Caki2 (cell line): ENCODE measurements around the gene GNA12. TPM values are rescaled to one million over a fixed set of nuclear protein-coding genes. Genes with fewer than 3 reads are reported as not detected.
A peak's percentile ranks its signal among the peaks of the same experiment; 100 is the strongest.

Experiments used
- DNase-seq: peaks from one replicate; pipeline ENCODE4 v3.0.0-alpha.2; 2015; ENCODE audit warnings: low read depth
- in situ Hi-C: cut with HindIII; loops from 2 replicates; pipeline ENCODE4 v1.10.0; 2016; ENCODE audit warnings: low sequenced_read_pairs, low pct_unique_long_range_greater_than_20kb, mixed read lengths
- total RNA-seq: library from RNA; depleted of rRNA; stranded (reverse); fragments of >200 nt; shearing (Covaris generic); gene quantifications from 2 replicates; pipeline ENCODE4 v1.2.3, GENCODE V29; 2014; ENCODE audit warnings: low replicate concordance

Gene GNA12
- total RNA-seq, 1 experiment from 2014 or later = 62.7 TPM

- in situ Hi-C loops = no loop called here
- no peak for DNase-seq
Observed at GRCh38 chr7:2775376-2775775, 68.7 kb downstream of the GNA12 start.

GRCh38 chr7:2774935-2775334, 69.2 kb downstream of the GNA12 start:
- in situ Hi-C loops = no loop called here

GRCh38 chr7:2774280-2774679, 69.8 kb downstream of the GNA12 start:
- in situ Hi-C loops = no loop called here
- no peak for DNase-seq

More at GRCh38 chr7:2774935-2775334, 69.2 kb downstream of the GNA12 start:
- DNase-seq = no peak

GRCh38 chr7:2773608-2774007, 70.5 kb downstream of the GNA12 start:
- in situ Hi-C loops = no loop called here
- no peak for DNase-seq

- no peak for DNase-seq
- in situ Hi-C loops = no loop called here
Observed at GRCh38 chr7:2771274-2771731, 72.8 kb downstream of the GNA12 start.

- in situ Hi-C loops = no loop called here
- no peak for DNase-seq
Observed at GRCh38 chr7:2764621-2765020, 79.5 kb downstream of the GNA12 start.

- in situ Hi-C loops = no loop called here
- no peak for DNase-seq
Observed at GRCh38 chr7:2763597-2763996, 80.5 kb downstream of the GNA12 start.

- in situ Hi-C loops = no loop called here
- no peak for DNase-seq
Observed at GRCh38 chr7:2761801-2762497, 82.2 kb downstream of the GNA12 start.

- in situ Hi-C loops = no loop called here
- DNase-seq = no peak
Observed at GRCh38 chr7:2761131-2761624, 82.9 kb downstream of the GNA12 start.

- peak; percentile 92 for DNase-seq
- in situ Hi-C loops = no loop called here
Observed at GRCh38 chr7:2760098-2760889, 83.8 kb downstream of the GNA12 start.

- no peak for DNase-seq
- in situ Hi-C loops = no loop called here
Observed at GRCh38 chr7:2759736-2760097, 84.4 kb downstream of the GNA12 start.

- in situ Hi-C loops = no loop called here
- DNase-seq = no peak
Observed at GRCh38 chr7:2758673-2759616, 85.2 kb downstream of the GNA12 start.

GRCh38 chr7:2757904-2758672, 86.0 kb downstream of the GNA12 start:
- peak; percentile 99 for DNase-seq
- in situ Hi-C loops = no loop called here

- DNase-seq = no peak
- in situ Hi-C loops = no loop called here
Observed at GRCh38 chr7:2757361-2757903, 86.7 kb downstream of the GNA12 start.

GRCh38 chr7:2755531-2755930, 88.6 kb downstream of the GNA12 start:
- in situ Hi-C loops = no loop called here
- DNase-seq = no peak

- in situ Hi-C loops = no loop called here
- DNase-seq = no peak
Observed at GRCh38 chr7:2754912-2755311, 89.2 kb downstream of the GNA12 start.

- in situ Hi-C loops = no loop called here
- DNase-seq = peak; percentile 14
Observed at GRCh38 chr7:2754086-2754485, 90.0 kb downstream of the GNA12 start.

GRCh38 chr7:2753148-2753547, 91.0 kb downstream of the GNA12 start:
- DNase-seq = no peak
- in situ Hi-C loops = no loop called here
